IMR-90 (cell line): Measurements from ENCODE around the gene MARS2. TPM values are rescaled to one million over a fixed set of nuclear protein-coding genes. Genes with fewer than 3 reads are reported as not detected.

ENCODE experiments used
- ATAC-seq: fragments of 200-7000 bp; cut with Tn5 transposase; 2 replicates; pipeline ENCODE4 v1.9.1; 2020; ENCODE audit warnings: low read depth, mild to moderate bottlenecking, moderate library complexity
- BruUV-seq: library from RNA; stranded (reverse); fragments of 400-500 nt; replicated peaks from 2 replicates; lab custom pipeline; 2021; lab: Mats Ljungman, UMichigan
- CTCF ChIA-PET: fragments of 300-600 bp; formaldehyde crosslinking; extraction: SDS; loops from one replicate; lab custom pipeline; 2021; ENCODE audit warnings: antibody characterized with exemption; lab: Yijun Ruan, JAX
- POLR2A ChIA-PET: fragments of 300-600 bp; sonication (Branson Sonifier 250); formaldehyde crosslinking; loops from one replicate; lab custom pipeline; 2022; ENCODE audit warnings: antibody characterized with exemption; ENCODE audit not compliant: unreplicated experiment; lab: Charles Lee
- DNase-seq: peaks from one replicate; pipeline ENCODE4 v3.0.0; 2013
- H2AFZ ChIP-seq: replicated peaks from 2 replicates; pipeline ENCODE3; 2013; ENCODE audit warnings: low read length, mild to moderate bottlenecking; ENCODE audit not compliant: poor library complexity
- H2AK5ac ChIP-seq: 2 replicates; pipeline ENCODE4 v1.6.1; 2013; ENCODE audit warnings: low read depth, low read length, inconsistent platforms
- H2AK9ac ChIP-seq: replicated peaks from 2 replicates; pipeline ENCODE3; 2013; ENCODE audit warnings: mild to moderate bottlenecking, low read depth, low read length, moderate library complexity; ENCODE audit not compliant: poor library complexity
- H2BK120ac ChIP-seq: 2 replicates; pipeline ENCODE4 v1.6.1; 2013; ENCODE audit warnings: low read depth, low read length, inconsistent platforms
- H2BK15ac ChIP-seq: 3 replicates; pipeline ENCODE4 v1.6.1; 2013; ENCODE audit warnings: low read depth, low read length, inconsistent platforms
- H2BK20ac ChIP-seq: 2 replicates; pipeline ENCODE4 v1.6.1; 2013; ENCODE audit warnings: low read depth, mild to moderate bottlenecking, inconsistent platforms, low read length, moderate library complexity
- H2BK5ac ChIP-seq: 2 replicates; pipeline ENCODE4 v1.6.1; 2013; ENCODE audit warnings: mild to moderate bottlenecking, low read depth, low read length, inconsistent platforms; ENCODE audit not compliant: poor library complexity, severe bottlenecking
- H3K14ac ChIP-seq: replicated peaks from 2 replicates; pipeline ENCODE4 v1.6.1; 2013; ENCODE audit warnings: low read depth, low read length, inconsistent platforms
- H3K18ac ChIP-seq: 2 replicates; pipeline ENCODE4 v1.6.1; 2013; ENCODE audit warnings: low read depth, low read length, control low read depth
- H3K23ac ChIP-seq: 2 replicates; pipeline ENCODE4 v1.6.1; 2013; ENCODE audit warnings: low read depth, low read length, inconsistent platforms
- H3K27ac ChIP-seq: 2 replicates; pipeline ENCODE4 v1.5.1; 2013; ENCODE audit warnings: mild to moderate bottlenecking, control low read depth, low read length; ENCODE audit not compliant: insufficient read depth
- H3K27me3 ChIP-seq: 2 replicates; pipeline ENCODE4 v1.6.1; 2013; ENCODE audit warnings: low read length; ENCODE audit not compliant: control insufficient read depth, insufficient read depth
- H3K36me3 ChIP-seq: 2 replicates; pipeline ENCODE4 v1.6.1; 2013; ENCODE audit warnings: low read length, mixed read lengths; ENCODE audit not compliant: control insufficient read depth, insufficient read depth
- H3K4ac ChIP-seq: 2 replicates; pipeline ENCODE4 v1.6.1; 2013; ENCODE audit warnings: low read depth, low read length, inconsistent platforms
- H3K4me1 ChIP-seq: 2 replicates; pipeline ENCODE4 v1.6.1; 2013; ENCODE audit warnings: low read length, mixed read lengths; ENCODE audit not compliant: control insufficient read depth, insufficient read depth
- H3K4me2 ChIP-seq: 2 replicates; pipeline ENCODE4 v1.6.1; 2013; ENCODE audit warnings: low read depth, mild to moderate bottlenecking, control low read depth, low read length, moderate library complexity
- H3K4me3 ChIP-seq: 2 replicates; pipeline ENCODE4 v1.5.1; 2013; ENCODE audit warnings: low read depth, mild to moderate bottlenecking, control low read depth, low read length, moderate library complexity; ENCODE audit not compliant: insufficient read depth
- H3K56ac ChIP-seq: 2 replicates; pipeline ENCODE4 v1.6.1; 2013; ENCODE audit warnings: low read length, inconsistent platforms; ENCODE audit not compliant: insufficient read depth; ENCODE audit errors: extremely low read depth
- H3K79me1 ChIP-seq, 2 experiments: 2 replicates each; pipeline ENCODE4 v1.6.1; 2013; ENCODE audit warnings: low read length in 2 of 2, inconsistent platforms in 1 of 2, low read depth in 1 of 2
- H3K9ac ChIP-seq: 2 replicates; pipeline ENCODE4 v1.6.1; 2013; ENCODE audit warnings: low read depth, low read length, control low read depth
- H3K9me1 ChIP-seq: 2 replicates; pipeline ENCODE4 v1.6.1; 2013; ENCODE audit warnings: low read length, inconsistent platforms; ENCODE audit not compliant: insufficient read depth
- H3K9me3 ChIP-seq: 2 replicates; pipeline ENCODE4 v1.6.1; 2013; ENCODE audit warnings: low read length; ENCODE audit not compliant: control insufficient read depth, insufficient read depth
- H4K20me1 ChIP-seq: 2 replicates; pipeline ENCODE4 v1.6.1; 2013; ENCODE audit warnings: low read length, inconsistent platforms; ENCODE audit not compliant: insufficient read depth
- H4K5ac ChIP-seq: 2 replicates; pipeline ENCODE4 v1.6.1; 2013; ENCODE audit warnings: mild to moderate bottlenecking, low read depth, low read length, control low read depth
- H4K8ac ChIP-seq, 2 experiments: 2 replicates each; pipeline ENCODE4 v1.6.1; 2013; ENCODE audit warnings: low read depth in 2 of 2, low read length in 2 of 2, control low read depth in 1 of 2, inconsistent platforms in 1 of 2
- H4K91ac ChIP-seq: 2 replicates; pipeline ENCODE4 v1.6.1; 2013; ENCODE audit warnings: low read depth, low read length, inconsistent platforms; ENCODE audit not compliant: insufficient read depth
- BHLHE40 ChIP-seq: fragments of 150-350 bp; IDR thresholded peaks from 2 replicates; pipeline ENCODE4 v1.6.1; 2016; ENCODE audit warnings: mild to moderate bottlenecking, low read depth, low read length
- CHD1 ChIP-seq: IDR thresholded peaks from 2 replicates; pipeline ENCODE4 v1.6.1; 2012; ENCODE audit warnings: low read depth, low read length, improper control_type of control experiment
- FOS ChIP-seq: fragments of 150-350 bp; IDR thresholded peaks from 2 replicates; pipeline ENCODE4 v1.6.1; 2016; ENCODE audit warnings: low read depth, low read length
- MAFK ChIP-seq: IDR thresholded peaks from 2 replicates; pipeline ENCODE4 v1.6.1; 2012; ENCODE audit warnings: low read depth, low read length, improper control_type of control experiment
- MAZ ChIP-seq: IDR thresholded peaks from 2 replicates; pipeline ENCODE4 v1.6.1; 2012; ENCODE audit warnings: low read depth, mild to moderate bottlenecking, low read length, improper control_type of control experiment, moderate library complexity, borderline replicate concordance
- MXI1 ChIP-seq: IDR thresholded peaks from 2 replicates; pipeline ENCODE4 v1.6.1; 2012; ENCODE audit warnings: low read depth, mild to moderate bottlenecking, low read length, moderate library complexity, borderline replicate concordance
- POLR2A ChIP-seq: IDR thresholded peaks from 2 replicates; pipeline ENCODE4 v1.6.1; 2012; ENCODE audit warnings: mild to moderate bottlenecking, low read depth, low read length
- RAD21 ChIP-seq: IDR thresholded peaks from 2 replicates; pipeline ENCODE4 v1.6.1; 2012; ENCODE audit warnings: low read length, improper control_type of control experiment
- RFX5 ChIP-seq: IDR thresholded peaks from 2 replicates; pipeline ENCODE4 v1.8.0; 2012; ENCODE audit warnings: low read depth, mild to moderate bottlenecking, low read length, moderate library complexity
- USF2 ChIP-seq: fragments of 150-350 bp; IDR thresholded peaks from 2 replicates; pipeline ENCODE4 v1.6.1; 2017; ENCODE audit warnings: mild to moderate bottlenecking, antibody characterized with exemption, low read length, low read depth
- dilution Hi-C: fragments of 300-500 bp; cut with HindIII; formaldehyde crosslinking; loops from one replicate; pipeline ENCODE4 v1.14.3; 2018; ENCODE audit warnings: low sequenced_read_pairs; ENCODE audit not compliant: unreplicated experiment
- in situ Hi-C: fragments of 300-500 bp; cut with MboI; formaldehyde crosslinking; loops from 3 replicates; pipeline ENCODE4 v1.14.3; 2019; ENCODE audit warnings: low sequenced_read_pairs, inconsistent platforms, mixed read lengths
- intact Hi-C: fragments of 100-400 bp; cut with micrococcal nuclease; formaldehyde crosslinking; loops from 2 replicates; pipeline ENCODE4 v1.10.0; 2022
- polyA plus RNA-seq, 3 experiments: library from polyadenylated mRNA; depleted of rRNA; stranded (reverse); fragments of >200 nt; gene quantifications; 2 replicates each; pipeline ENCODE4 v1.2.3, GENCODE V29; 2012; ENCODE audit warnings: low replicate concordance in 1 of 3
- total RNA-seq: library from RNA; depleted of rRNA; stranded (reverse); fragments of >200 nt; gene quantifications from 2 replicates; pipeline ENCODE4 v1.2.3, GENCODE V29; 2012

Gene MARS2
- total and polyA plus RNA-seq, 2 of the 4 experiments (the other 2 are of a cell fraction): 3.4 to 3.8 TPM

- H2AK5ac ChIP-seq: 0 out of 2 replicates have a peak overlapping the region, but pooled peaks have one; percentile 64
- peak overlapping the region; percentile 69 for H4K5ac ChIP-seq
- H3K4me2 ChIP-seq: peak overlapping the region; percentile 23; the same call in 1 of the 2 replicates
- no peak overlapping the region for H3K56ac ChIP-seq
- no TSS peak for BruUV-seq
- peak overlapping the region; percentile 54; the same call in 1 of the 2 replicates for H3K4ac ChIP-seq
- H3K9me1 ChIP-seq: peaks cover 11% of the 10 kb centered on the region
- 0 out of 2 replicates have a peak overlapping the region, but pooled peaks have one; percentile 57 for H3K14ac ChIP-seq
- H3K27ac ChIP-seq: peak overlapping the region; percentile 75; the same call in 1 of the 2 replicates
- H3K79me1 ChIP-seq: peaks cover 0 to 11% of the 10 kb centered on the region in 2 experiments; a peak in 1 of 4 replicates
- no peak overlapping the region for H3K4me3 ChIP-seq
- intact Hi-C loops (no loop called here), dilution Hi-C loops (no loop called here), in situ Hi-C loops (no loop called here)
- peak overlapping the region; percentile 46; the same call in 1 of the 2 replicates for H3K18ac ChIP-seq
- H2BK5ac ChIP-seq: no peak overlapping the region
- TF ChIP-seq RAD21 (no peak), USF2 (no peak), BHLHE40 (no peak), POLR2A (no peak), CHD1 (no peak), MAFK (no peak), MXI1 (no peak), MAZ (no peak), RFX5 (no peak), FOS (no peak)
- no peak overlapping the region for H2AFZ ChIP-seq
- 0 out of 2 replicates have a peak, but pooled peaks cover 1% of the 10 kb centered on the region for H3K36me3 ChIP-seq
- ATAC-seq (peak; percentile 70), DNase-seq (peak; percentile 20)
- no peaks in the 10 kb centered on the region for H3K27me3 ChIP-seq
- no peak overlapping the region for H4K91ac ChIP-seq
- peak overlapping the region; percentile 77 for H2BK120ac ChIP-seq
- peaks cover 8% of the 10 kb centered on the region for H3K4me1 ChIP-seq
- no peak overlapping the region for H3K23ac ChIP-seq
- no peak overlapping the region; a peak in 1 of 4 replicates for H4K8ac ChIP-seq
- peak overlapping the region; percentile 39; the same call in 1 of the 3 replicates for H2BK15ac ChIP-seq
- CTCF ChIA-PET: interaction anchor here (0.6 kb wide), 1 partner anchor 312 kb away, joined by 3 read pairs; no protein-coding TSS in a partner anchor
- H3K9ac ChIP-seq: no peak overlapping the region
- POLR2A ChIA-PET: no interaction called here
- no peak overlapping the region for H2AK9ac ChIP-seq
- no peaks in the 10 kb centered on the region for H4K20me1 ChIP-seq
- no peak overlapping the region for H2BK20ac ChIP-seq
- peaks cover 5% of the 10 kb centered on the region for H3K9me3 ChIP-seq
Measured at GRCh38 chr2:197669077-197669476, 36.1 kb upstream of the MARS2 start.
